ENCODE data around the gene SPATA19. TPM values are rescaled to one million over a fixed set of nuclear protein-coding genes. Genes with fewer than 3 reads are reported as not detected.

SPATA19 gene
- total RNA-seq, 1 experiment from 2014 or later, result not detected

DNA sequence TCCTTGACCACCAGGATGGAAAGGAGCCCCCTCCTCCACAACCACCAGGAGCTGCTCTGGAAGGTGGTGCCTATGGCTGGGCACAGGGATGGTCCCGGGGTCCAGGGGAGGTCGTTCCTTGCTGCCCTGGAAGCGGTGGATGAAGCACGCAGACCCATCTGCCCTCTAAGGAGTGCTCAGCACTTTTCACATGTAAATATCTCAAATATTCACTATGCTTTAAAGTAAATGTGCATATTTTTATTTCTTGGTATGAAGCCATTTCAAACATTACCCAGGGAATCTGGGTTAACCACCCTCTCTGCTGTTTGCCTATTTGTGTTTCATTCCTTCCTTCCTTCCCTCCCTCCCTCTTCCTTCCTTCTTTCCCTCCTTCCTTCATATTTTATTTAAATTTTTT lies 21.7 kb downstream of the SPATA19 start:
- in situ Hi-C loops (cut with HindIII; ENCODE audit: low pct_unique_long_range_greater_than_20kb, low sequenced_read_pairs), result no loop called here
- no peak for DNase-seq (ENCODE audit: low read depth)

DNA sequence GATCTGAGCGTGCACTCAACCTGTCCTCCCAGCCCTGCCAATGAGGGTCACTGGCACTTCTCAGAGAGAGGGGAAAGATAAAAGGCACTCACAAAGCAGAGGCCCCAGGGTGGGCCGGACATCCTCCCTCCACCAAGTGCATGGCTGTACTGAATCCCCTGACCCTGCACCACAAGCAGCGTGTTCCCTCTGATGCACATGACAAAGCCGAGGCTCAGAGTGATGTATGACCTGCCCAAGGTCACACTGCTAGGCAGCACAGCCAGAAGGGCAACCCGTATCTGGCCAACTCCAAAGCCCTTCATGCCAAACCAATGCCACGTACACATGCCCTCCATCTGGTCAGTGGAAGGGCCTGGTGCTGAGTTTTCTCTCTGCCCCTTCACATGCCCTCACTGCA lies 22.1 kb downstream of the SPATA19 start:
- in situ Hi-C loops (cut with HindIII; ENCODE audit: low pct_unique_long_range_greater_than_20kb, low sequenced_read_pairs), result no loop called here
- no peak for DNase-seq (ENCODE audit: low read depth)

DNA sequence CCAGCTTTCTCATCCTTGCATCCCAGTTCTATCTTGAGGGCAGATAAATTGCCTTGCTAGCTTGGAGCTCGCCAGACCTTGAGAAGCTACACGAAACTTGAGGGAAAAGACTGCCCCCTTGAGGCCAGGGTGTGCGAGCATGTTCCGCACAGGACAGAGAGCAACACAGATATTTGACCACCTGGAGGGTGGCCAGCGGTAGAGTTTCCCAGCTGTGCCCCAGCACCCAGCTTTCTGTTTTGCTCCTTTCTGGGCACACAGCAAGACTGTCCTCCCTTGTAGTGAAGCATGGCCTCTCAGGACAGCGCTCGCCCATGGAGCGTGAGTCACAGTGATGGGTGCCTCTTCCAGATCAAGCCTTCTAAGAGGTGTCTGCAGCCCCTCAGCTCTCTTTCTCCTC lies 23.5 kb downstream of the SPATA19 start:
- no peak for DNase-seq (ENCODE audit: low read depth)
- in situ Hi-C loops (cut with HindIII; ENCODE audit: low pct_unique_long_range_greater_than_20kb, low sequenced_read_pairs), result no loop called here

DNA sequence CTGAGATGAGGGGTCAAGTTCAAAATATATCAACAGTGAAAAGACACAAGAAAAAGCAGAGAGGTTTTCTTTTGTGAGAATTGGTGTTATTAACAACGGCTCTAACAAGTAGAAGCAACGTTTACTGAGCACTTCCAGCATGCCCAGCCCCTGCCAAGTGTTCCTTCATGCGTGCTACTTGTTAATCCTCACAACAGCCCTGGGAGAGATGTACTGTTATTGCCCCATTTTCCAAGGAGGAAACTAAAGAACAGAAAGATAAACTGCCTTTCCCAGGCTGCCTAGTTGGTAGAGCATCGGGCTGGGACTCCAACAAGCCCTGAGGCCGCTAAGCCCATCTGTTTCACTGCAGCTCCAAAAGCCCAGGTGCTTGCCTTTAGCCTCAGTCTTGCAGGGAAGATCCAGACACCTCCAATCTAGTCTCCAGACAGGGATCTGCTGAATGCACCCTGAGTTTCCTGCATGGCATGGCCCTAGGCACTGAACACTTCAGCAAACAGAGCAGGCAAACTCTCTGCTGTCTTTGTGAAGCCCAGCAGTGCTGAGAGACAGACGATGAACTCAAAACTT lies 25.5 kb downstream of the SPATA19 start:
- in situ Hi-C loops (cut with HindIII; ENCODE audit: low pct_unique_long_range_greater_than_20kb, low sequenced_read_pairs), result no loop called here

DNA sequence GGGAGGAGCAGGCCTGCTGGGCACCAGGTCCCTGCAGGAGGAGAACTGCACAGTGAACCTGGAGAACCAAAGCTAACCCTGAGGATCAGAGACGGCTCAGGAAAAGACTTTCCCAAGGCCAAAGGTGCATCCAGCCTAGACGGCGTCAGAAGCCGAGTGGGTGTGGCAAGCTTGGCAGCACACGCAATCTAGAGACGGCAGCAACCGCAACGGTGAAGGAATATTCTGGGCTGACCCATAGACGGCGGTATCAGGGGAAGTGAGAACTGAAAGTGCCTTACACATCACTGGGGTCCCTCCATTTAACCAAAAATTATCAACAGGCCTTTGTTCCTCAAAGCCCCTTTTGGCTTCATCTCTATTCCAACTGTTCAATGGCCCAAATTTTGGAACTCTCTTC lies 26.2 kb downstream of the SPATA19 start:
- DNase-seq (ENCODE audit: low read depth), result no peak
- in situ Hi-C loops (cut with HindIII; ENCODE audit: low pct_unique_long_range_greater_than_20kb, low sequenced_read_pairs), result no loop called here

More for the DNA sequence above, 25.5 kb downstream of the SPATA19 start:
- DNase-seq (ENCODE audit: low read depth), result no peak

DNA sequence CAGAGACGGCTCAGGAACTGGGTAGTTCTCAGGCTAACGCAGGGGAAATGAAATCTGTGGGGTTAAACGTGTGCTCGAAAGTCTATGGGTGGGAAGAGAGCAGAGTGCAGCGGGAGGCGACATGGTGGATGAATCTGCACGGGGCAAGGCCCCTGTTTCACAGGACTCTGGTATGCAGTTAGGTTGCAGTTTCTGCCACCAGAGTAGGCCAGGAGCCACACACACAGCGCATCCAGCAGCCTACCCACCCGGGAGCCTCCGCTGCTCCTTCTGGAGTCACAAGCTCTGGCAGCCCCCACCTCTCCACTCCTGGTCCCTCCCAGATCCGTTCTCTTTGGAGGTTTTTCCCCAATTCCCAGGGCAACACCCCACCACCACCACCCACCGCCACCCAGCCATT lies 27.0 kb downstream of the SPATA19 start:
- in situ Hi-C loops (cut with HindIII; ENCODE audit: low pct_unique_long_range_greater_than_20kb, low sequenced_read_pairs), result no loop called here
- no peak for DNase-seq (ENCODE audit: low read depth)

DNA sequence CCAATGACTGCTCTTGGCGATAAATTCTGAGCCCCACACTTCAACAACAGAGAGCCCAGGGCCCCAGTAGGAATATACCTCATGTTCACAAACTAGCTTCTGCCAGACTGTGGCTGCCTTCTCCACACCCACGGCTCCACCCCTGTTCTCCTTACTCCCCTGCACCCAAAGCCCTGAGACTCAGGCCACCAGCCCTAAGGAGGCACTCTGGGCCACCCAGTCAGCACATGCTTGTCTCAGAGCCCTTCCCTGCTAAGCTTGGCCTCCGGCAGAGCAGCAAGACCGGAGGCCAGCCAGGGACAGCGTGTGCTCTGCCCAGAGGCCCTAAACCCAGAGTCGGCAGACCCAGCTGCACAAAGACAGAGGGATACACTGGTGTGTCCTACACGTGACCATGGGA lies 27.9 kb downstream of the SPATA19 start:
- in situ Hi-C loops (cut with HindIII; ENCODE audit: low pct_unique_long_range_greater_than_20kb, low sequenced_read_pairs), result no loop called here
- DNase-seq (ENCODE audit: low read depth), result no peak

DNA sequence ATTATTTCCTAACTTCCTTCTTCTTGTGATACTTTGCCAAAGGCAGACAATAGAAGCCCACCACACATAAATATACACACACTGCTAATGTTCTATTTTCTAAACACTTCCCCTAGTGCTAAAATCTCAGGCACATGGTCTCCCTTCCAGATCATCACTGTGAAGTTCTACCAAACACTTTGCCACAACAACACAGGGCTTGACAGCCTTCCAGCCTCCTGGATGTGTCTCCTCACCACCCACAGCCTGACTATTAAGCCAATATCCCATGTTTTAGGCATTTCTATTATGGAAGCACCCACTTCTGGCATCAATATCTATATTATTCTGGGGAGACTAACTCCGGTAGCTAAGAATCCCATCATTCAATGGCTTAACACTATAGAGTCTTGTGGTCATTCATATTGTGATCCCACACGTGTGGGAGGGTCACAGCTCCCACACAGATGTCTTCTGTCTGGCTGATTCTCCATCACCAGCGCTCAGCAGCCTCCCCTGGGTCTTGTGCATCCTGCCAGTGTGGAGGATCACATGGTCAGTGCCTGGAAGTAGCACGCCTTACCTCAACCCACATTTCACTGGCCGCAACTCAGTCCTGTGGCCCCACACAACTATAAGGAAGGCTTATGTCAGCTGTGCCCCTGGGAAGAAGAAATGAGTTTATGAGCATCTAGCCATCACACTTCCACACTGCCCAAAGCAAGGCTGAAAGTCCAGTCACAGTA lies 29.0 kb downstream of the SPATA19 start:
- no peak for DNase-seq (ENCODE audit: low read depth)
- in situ Hi-C loops (cut with HindIII; ENCODE audit: low pct_unique_long_range_greater_than_20kb, low sequenced_read_pairs), result no loop called here

DNA sequence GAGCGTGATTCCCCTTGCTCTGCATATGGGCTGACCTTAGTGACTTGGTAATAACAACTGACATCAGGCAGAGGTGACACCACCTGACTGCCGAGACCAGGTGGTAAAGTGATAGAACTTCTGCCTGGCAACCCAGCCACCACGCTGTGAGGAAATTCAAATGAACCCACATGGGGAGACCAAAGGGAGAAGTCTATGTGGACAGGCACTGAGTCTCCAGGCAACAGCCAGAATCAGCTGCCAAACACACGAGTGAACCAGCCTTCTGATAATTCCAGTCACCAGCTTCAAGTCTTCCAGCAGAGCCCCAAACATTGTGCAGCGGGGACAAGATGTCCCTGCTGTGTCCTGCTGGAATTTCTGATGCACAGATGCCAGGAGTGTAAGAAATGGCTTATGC lies 29.7 kb downstream of the SPATA19 start:
- in situ Hi-C loops (cut with HindIII; ENCODE audit: low pct_unique_long_range_greater_than_20kb, low sequenced_read_pairs), result no loop called here
- DNase-seq (ENCODE audit: low read depth), result no peak

DNA sequence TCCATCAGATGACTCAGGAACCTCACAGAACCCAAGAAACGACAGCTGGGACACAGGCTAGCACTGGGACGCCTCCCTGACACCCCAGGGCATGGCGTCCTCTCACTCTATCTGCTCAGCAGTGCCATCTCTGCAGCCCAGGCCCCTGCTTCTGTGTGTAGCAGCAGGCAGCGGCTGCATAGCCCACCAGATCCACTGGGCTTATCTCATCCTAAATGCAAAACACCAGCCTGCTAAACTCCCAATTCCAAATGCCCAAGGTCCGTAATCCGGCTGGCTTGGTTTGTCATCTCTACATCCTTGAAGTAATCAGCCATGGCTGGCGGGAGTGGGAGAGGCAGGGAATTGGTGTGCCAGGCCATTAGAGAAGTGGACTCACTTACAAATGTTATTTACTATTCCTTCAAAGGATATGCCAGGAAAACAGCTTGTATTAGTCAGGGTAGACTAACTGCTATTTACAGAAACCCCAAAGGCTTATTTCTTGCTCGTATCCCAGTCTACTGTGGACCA lies 30.7 kb downstream of the SPATA19 start:
- no peak for DNase-seq (ENCODE audit: low read depth)
- in situ Hi-C loops (cut with HindIII; ENCODE audit: low pct_unique_long_range_greater_than_20kb, low sequenced_read_pairs), result no loop called here

DNA sequence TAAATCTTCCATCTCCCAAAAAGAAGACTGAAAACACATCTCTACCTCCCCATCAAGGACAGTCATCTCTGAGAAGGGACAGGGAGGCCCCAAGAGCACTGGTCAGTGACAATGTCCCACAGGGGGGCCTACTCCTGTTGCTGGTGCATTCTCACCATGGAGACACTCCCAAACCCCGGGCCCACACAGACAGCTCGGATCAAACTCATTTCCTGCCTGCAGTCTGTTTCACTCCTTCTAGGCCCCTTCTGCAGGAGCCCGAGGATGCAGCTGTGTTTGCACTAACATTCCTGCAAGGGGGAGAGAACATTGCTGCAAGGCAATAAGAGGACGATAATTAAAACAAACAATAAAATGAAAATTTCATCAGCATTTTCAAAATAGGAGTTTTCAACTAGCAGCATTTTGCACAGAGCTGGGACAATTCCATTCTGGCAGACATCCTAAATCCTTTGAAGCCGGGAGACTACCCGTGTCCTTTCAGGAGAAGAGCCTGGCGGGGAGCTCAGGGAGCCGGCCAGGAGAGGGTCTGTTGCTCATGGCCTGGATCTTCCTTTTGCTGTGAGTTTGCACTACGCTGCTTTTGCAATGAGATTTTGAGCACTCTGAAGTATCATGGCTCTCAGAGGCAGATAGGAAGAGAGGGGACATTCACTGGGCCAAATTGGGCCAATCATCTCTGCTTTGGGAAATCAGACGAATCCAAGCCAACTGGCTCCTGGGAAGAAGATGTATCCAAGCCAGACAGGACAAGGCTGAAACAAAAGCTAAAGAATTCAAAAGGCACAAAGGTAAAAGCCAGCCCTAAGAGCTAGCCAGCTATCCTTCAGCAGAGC lies 33.2 kb downstream of the SPATA19 start:
- DNase-seq (ENCODE audit: low read depth), result no peak
- in situ Hi-C loops (cut with HindIII; ENCODE audit: low pct_unique_long_range_greater_than_20kb, low sequenced_read_pairs), result no loop called here

DNA sequence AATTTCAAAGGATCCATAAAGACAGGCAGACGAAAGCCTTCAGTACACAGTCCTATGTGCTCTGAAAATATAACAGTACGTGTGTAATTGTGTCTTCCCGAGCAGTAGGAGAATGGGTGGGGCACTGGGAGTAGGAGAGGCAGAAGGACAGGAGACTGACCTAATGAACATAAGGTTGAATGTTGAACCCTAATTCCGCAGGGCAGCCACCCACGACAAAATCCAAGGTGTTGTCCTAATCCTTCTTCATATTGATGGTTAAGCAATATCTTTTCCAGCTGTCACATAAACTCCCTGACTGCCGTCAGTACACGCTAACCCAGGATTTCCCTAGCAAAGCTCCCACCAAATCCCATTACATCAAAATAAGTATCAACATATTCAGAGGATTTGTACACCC lies 34.5 kb downstream of the SPATA19 start:
- DNase-seq (ENCODE audit: low read depth), result no peak
- in situ Hi-C loops (cut with HindIII; ENCODE audit: low pct_unique_long_range_greater_than_20kb, low sequenced_read_pairs), result no loop called here

DNA sequence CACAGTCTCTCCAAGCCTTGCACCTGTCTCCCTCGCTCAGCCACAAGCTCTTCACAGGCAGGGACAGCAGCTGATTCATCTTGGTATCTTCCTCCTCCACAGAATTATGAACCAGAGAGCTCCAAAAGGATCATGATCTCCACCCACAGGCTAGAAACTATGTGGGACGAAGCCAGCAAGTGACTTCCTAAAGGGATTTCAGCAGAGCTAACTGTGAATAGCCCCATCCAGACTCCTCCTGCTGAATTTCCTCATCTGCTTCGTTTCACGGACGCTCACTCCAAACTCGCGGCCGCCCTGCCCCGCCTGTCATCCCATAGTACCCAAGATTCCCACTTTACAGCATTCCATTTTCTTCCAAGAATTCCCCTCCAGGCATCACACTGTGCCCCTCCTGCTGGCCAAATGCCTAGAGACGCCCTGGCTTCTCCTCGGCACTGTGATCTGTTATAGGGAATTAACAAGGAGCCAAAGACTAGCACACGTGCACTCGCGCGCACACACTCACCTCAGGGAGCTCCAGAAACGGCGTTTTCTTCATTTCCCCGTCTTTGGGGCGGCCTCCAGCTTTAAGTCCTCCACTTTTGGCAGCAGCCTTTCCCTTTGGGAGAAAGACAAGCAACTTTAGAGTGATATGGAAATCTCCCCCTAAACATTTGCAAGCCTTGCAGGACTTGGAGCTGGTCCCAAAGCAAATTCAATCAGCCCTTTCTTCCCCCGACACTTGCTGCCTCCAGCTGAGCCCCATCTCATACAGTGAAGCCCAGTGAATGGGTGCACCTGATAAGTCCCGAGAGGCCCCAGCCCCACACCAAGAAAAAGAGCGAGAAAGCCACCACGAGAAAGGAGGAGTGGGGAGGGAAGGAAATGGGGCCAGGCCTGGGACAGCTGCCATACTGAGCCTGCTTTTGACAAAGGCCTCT lies 35.5 kb downstream of the SPATA19 start:
- in situ Hi-C loops (cut with HindIII; ENCODE audit: low pct_unique_long_range_greater_than_20kb, low sequenced_read_pairs), result no loop called here

DNA sequence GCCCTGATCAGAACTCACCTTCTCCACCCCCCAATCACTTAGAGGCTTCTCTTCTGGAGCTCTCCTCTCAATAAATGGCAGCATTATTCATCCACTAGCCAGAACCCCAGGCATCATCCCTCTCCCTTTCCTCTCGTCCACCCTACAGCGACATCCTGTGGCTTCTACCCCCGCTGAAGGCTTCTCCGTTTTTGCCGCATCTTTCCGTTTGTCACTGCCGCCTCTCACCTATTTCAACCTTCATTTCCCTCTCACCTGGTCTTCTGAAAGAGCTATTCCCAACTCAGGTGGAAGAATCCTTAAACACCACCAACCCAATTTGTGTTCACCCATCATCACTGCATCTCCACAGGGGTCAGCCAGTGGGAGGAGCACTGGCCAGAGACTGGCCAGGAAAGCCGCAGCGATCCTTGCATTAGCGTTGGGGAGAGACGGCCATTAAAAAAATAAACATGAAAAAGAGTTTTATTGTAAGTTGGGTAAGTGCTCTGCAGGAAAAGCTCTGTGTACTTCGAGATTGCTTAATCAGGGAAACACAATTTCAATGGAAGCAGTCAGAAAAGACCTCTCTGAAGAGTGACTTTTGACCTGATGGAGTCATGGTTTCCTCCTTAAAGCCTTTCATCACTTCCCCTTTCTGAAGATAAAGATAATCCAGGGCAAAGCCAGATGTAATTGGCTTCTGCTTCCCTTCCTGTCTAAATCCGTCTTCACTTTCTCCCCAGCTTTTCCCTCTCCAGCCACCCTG lies 36.7 kb downstream of the SPATA19 start:
- in situ Hi-C loops (cut with HindIII; ENCODE audit: low pct_unique_long_range_greater_than_20kb, low sequenced_read_pairs), result no loop called here
- no peak for DNase-seq (ENCODE audit: low read depth)

More for the DNA sequence above, 35.5 kb downstream of the SPATA19 start:
- no peak for DNase-seq (ENCODE audit: low read depth)

DNA sequence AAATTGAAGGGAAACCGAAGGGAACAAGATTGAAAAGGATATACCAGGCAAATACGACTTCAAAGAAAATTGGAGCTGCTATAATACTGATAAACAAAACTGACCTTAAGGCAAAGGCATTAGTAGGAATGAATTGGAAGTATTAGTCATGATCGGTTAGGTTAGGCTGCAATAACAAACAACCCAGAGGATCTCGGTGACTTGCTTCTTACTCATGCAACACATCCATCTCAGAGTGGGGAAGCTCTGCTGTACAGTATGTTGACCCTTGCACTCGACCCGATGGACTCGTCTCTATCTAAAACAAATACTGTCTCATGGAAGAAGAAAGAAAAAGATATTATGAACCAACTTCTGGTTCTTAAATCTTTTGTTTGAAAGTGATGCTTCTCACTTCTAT lies 42.3 kb downstream of the SPATA19 start:
- no peak for DNase-seq (ENCODE audit: low read depth)
- in situ Hi-C loops (cut with HindIII; ENCODE audit: low pct_unique_long_range_greater_than_20kb, low sequenced_read_pairs), result no loop called here

DNA sequence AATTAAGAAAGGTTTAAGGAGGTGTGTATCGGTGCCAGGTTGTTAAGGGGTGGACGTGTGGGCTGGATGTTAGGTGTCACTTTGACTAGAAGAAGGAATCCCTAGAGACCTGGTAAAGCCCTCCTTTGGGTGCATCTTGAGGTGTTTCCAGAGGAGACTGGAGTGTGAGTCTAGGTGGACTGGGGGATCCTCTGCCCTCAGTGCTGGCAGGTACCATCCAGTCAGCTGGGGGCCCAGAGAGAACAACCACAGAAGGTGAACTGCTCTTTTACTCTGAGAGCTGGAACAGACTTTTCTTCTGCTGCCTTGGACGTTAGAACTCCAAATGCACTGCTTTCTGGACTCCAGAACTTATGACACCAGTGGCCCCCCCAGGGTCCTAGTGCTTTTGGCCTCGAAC lies 44.0 kb downstream of the SPATA19 start:
- in situ Hi-C loops (cut with HindIII; ENCODE audit: low pct_unique_long_range_greater_than_20kb, low sequenced_read_pairs), result no loop called here
- DNase-seq (ENCODE audit: low read depth), result no peak

DNA sequence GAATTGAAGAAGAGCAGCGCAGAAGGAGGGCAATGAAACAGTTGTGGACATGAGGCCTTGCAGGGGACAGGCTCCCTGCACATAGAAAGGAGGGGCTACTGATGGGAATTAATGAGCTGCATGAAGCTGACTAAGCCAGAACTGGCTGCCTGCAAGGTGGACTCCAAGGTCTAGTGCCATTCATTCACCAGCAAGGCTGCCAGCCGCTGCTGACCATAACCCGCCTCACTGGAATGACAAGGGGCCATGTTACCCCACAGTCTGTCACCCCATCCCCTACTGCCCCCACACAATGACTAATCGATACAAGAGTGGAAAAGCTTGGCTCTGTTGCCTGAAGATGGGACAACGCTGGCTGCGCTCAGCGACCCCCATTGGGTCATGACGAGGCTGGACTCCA lies 44.6 kb downstream of the SPATA19 start:
- in situ Hi-C loops (cut with HindIII; ENCODE audit: low pct_unique_long_range_greater_than_20kb, low sequenced_read_pairs), result no loop called here
- no peak for DNase-seq (ENCODE audit: low read depth)

DNA sequence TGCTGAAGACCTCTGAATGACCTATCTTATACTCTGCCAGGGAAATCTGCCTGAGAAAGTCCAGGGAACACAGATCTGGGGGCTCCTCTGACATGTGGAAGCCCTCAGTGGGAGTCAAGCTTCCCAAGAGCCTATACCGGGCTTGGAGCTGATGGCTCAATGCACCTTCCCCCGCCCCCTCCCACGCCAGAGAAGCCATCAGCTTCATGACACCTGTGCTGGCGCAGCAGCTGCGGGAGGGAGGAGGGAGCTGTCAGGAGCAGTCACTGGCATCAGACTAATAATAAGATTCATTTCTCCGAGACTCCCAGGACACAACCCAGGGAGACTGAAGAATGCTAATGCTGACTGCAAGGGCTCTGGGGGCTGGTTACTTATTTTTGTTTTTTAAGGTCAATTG lies 47.8 kb downstream of the SPATA19 start:
- DNase-seq (ENCODE audit: low read depth), result no peak
- in situ Hi-C loops (cut with HindIII; ENCODE audit: low pct_unique_long_range_greater_than_20kb, low sequenced_read_pairs), result no loop called here
